ENCODE measurements around the gene ZNF865.

Gene ZNF865

GRCh38 chr19:55605207-55605636 lies 225 bp upstream of the ZNF865 start:
- peak; percentile 88 for DNase-seq (ENCODE audit: low spot score)

GRCh38 chr19:55606471-55606787 lies 982 bp downstream of the ZNF865 start:
- no peak for DNase-seq (ENCODE audit: low spot score)

GRCh38 chr19:55606817-55607216 lies 1.4 kb downstream of the ZNF865 start:
- no peak for DNase-seq (ENCODE audit: low spot score)

- no peak for DNase-seq (ENCODE audit: low spot score)
Measured at GRCh38 chr19:55609326-55609725, 3.9 kb downstream of the ZNF865 start.

GRCh38 chr19:55611300-55611982 lies 6.0 kb downstream of the ZNF865 start:
- no peak for DNase-seq (ENCODE audit: low spot score)

GRCh38 chr19:55611983-55612645 lies 6.7 kb downstream of the ZNF865 start:
- no peak for DNase-seq (ENCODE audit: low spot score)

- no peak for DNase-seq (ENCODE audit: low spot score)
Measured at GRCh38 chr19:55613396-55613795, 7.9 kb downstream of the ZNF865 start.

- DNase-seq (ENCODE audit: low spot score) = no peak
Measured at GRCh38 chr19:55613930-55614710, 8.7 kb downstream of the ZNF865 start.

- DNase-seq (ENCODE audit: low spot score) = no peak
Measured at GRCh38 chr19:55614711-55615542, 9.5 kb downstream of the ZNF865 start.

- no peak for DNase-seq (ENCODE audit: low spot score)
Measured at GRCh38 chr19:55615543-55616394, 10.3 kb downstream of the ZNF865 start.

- no peak for DNase-seq (ENCODE audit: low spot score)
Measured at GRCh38 chr19:55616395-55616875, 11.0 kb downstream of the ZNF865 start.

GRCh38 chr19:55617426-55617825 lies 12.0 kb downstream of the ZNF865 start:
- DNase-seq (ENCODE audit: low spot score) = no peak

GRCh38 chr19:55618426-55618825 lies 13.0 kb downstream of the ZNF865 start:
- DNase-seq (ENCODE audit: low spot score) = no peak

GRCh38 chr19:55619286-55619685 lies 13.8 kb downstream of the ZNF865 start:
- DNase-seq (ENCODE audit: low spot score) = no peak

- no peak for DNase-seq (ENCODE audit: low spot score)
Measured at GRCh38 chr19:55620410-55621204, 15.2 kb downstream of the ZNF865 start.

GRCh38 chr19:55621205-55621672 lies 15.8 kb downstream of the ZNF865 start:
- DNase-seq (ENCODE audit: low spot score) = no peak

- no peak for DNase-seq (ENCODE audit: low spot score)
Measured at GRCh38 chr19:55621673-55622231, 16.3 kb downstream of the ZNF865 start.

- DNase-seq (ENCODE audit: low spot score) = no peak
Measured at GRCh38 chr19:55622242-55622969, 17.0 kb downstream of the ZNF865 start.

GRCh38 chr19:55623130-55623529 lies 17.7 kb downstream of the ZNF865 start:
- DNase-seq (ENCODE audit: low spot score) = no peak

Measured in pons (tissue), 1 donor.